GM10266 (cell line): ENCODE measurements around the gene HOXD12.

ENCODE experiments used
- DNase-seq: peaks from one replicate; pipeline ENCODE4 v3.0.0; 2012; ENCODE audit errors: extremely low spot score
- CTCF ChIP-seq: IDR thresholded peaks from 2 replicates; pipeline ENCODE4 v1.5.1; 2012; ENCODE audit warnings: mild to moderate bottlenecking, low read depth; ENCODE audit not compliant: control insufficient read depth, insufficient read depth; ENCODE audit errors: missing control alignments

The HOXD12 gene

GRCh38 chr2:176085861-176086771 lies 13.5 kb upstream of the HOXD12 start:
- peak; percentile 42 for TF ChIP-seq CTCF
- peak; percentile 50 for DNase-seq

GRCh38 chr2:176087330-176088047 lies 12.1 kb upstream of the HOXD12 start:
- no peak for DNase-seq
- TF ChIP-seq CTCF, result no peak

DNA sequence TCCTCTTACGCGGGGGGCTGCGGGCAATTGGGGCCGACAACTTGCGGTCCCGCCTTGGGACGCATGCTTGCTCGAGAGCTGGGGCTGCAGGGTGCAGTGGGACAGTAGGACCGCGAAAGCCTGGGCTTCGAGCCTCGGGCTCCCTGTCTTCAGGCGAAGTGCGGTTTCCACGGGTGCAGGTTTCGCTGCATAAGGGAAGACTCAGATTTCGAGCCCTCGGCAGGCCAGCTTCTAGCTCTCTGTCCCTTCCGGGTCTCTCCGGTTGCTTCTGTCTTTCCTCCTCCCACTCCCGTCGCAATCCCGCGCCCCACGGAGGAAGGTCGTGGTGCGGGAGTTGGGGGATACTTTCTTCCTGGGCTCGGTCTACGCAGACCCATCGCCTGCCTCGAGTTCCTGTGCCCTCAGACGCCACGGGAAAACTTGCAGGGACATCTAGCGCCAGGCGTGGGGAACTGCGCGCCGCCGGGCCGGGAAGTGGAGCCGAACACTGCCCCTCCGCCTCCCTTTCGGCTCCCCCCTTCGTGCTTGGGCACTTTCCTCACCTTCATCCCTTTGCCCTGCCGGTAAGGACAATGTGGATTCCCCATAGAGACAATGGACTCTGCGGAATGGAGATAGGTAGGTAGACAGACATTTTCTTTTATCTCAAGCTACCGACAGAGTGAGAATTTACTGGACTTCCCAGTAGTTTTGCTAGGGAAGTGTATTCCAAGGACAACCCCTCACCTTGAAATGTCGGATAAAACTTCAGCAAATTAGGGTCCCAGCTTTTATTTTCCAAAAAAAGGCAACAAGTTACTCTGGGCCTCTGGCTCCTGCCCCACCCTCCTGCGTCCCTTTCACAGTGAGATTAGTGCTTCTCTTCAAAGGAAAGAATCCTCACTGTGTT lies 11.3 kb upstream of the HOXD12 start:
- peak; percentile 75 for DNase-seq
- peak; percentile 83 for TF ChIP-seq CTCF

DNA sequence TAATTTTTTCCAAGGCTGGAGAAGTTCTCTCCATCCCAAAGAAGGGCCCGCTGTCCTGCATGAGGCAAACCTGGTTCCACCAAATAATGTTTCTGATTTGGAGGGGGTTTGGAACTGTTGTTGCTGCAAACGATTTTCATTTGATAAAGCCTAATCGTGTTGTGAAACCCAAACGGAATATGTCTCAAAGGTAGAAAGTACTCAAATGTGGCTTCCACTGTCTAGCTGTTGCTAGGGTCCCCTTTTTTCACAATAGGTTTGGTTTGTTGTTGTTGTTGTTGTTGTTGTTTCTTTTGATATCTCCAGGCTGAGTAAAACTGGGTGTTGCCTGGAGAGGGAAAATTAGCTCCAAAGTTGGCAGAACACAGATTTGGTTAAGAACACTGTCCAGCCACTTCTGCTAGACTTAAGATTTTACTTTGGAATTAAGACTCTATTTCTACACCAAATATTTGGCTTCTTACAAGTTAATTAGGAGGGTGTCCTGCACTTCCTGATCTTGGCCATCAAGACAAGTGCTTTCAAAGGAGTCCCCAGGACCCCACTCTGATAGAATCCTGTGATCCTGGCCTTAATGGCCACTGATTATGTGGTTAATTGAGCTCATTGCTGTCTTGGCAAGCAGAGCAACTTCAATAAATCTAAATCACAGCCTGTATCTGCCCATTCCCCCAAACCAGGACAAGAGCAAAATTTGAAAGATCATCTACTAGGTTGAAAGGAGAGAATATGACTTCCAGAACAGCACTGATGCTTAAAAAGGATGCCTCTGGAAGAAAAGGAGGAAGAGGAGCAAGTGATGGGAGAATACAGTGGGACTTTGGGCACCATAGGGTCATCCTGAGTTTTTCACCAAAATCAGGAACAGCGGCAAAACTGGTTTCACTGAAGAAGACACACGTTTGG lies 10.4 kb upstream of the HOXD12 start:
- DNase-seq, result no peak
- TF ChIP-seq CTCF, result no peak

- TF ChIP-seq CTCF, result no peak
Measured at GRCh38 chr2:176089843-176090395, 9.7 kb upstream of the HOXD12 start.

DNA sequence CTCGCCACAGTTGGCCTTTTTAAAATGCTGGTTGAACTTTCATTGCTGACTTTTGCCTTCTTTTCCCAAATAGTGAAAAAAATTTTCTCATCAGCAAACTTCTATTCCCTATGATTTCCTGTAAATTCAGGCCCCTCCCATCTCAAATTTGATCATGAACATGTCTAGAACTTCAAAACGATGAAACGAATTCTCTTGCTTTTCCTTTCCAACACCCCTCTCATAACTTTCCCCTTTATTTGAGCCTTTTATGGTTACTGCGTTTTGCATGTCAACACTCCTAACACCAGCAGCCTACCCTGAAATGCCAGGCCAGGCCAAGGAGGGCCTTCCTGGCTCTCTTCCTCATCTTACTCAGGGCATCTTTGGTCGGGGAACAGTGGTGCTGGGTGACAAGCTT lies 8.7 kb upstream of the HOXD12 start:
- DNase-seq, result no peak
- TF ChIP-seq CTCF, result no peak

More at GRCh38 chr2:176089843-176090395, 9.7 kb upstream of the HOXD12 start:
- no peak for DNase-seq
